Measurements from ENCODE around the gene VTI1A. TPM values are rescaled to one million over a fixed set of nuclear protein-coding genes. Genes with fewer than 3 reads are reported as not detected.
A peak's percentile ranks its signal among the peaks of the same experiment; 100 is the strongest.
"Not testable (repeated sequence)": the region's sequence is repeated elsewhere in the genome, so short reads cannot be mapped to it uniquely, and the experiment has no call there.

The VTI1A gene
- 100 to 1,000 TPM in 1 of 2 donors, 10 to 100 TPM in 1; 71.6 to 139 TPM for total RNA-seq

DNA sequence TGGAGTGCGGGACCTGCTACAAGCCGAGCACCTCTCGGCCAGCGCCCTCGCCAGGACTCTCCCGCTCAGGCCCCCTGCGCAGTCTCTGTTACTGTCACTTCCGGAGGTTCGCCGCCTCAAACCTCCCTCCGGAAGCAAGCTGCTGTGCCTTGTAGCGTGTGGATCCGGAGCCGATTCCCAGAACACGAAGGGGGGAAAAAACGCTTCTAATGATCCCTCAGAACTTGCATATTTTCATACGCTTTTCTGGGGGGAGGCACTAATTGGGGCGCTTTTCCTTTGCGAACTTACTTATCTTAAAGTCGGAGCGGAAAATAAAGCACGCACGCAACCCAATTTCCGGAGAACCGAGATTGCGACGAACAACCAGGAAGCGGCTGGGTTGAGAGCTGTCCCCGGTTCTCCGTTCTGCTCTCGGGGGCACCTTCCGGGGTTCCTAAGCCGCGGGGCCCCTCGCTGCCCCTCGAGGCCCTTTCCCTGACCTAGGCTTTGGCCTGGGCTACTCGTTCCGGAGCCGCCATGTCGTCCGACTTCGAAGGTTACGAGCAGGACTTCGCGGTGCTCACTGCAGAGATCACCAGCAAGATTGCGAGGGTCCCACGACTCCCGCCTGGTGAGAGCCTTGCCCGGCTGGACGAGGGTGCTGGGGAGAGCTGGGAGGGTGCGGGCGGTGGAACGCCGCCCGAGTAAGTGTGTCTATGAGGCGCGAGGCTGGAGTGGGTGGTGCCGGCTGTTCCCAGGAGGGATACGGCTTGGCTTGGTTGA lies at the start of gene VTI1A, which contains the start of gene ZDHHC6:
VTI1A (plus strand) TSS at position 361 of the 765 bp plus-strand sequence; CDS start at position 520, 159 bp downstream.
ZDHHC6 (minus strand) TSS at position 60 of the 765 bp plus-strand sequence. CDS start 1,478 bp downstream, outside the sequence.
- H3K27ac ChIP-seq, result peak within 1 kb of the TSS; percentile 87 to 93
- no peaks in the 10 kb centered on the region for H3K36me3 ChIP-seq
- TF ChIP-seq, protein P1, sequence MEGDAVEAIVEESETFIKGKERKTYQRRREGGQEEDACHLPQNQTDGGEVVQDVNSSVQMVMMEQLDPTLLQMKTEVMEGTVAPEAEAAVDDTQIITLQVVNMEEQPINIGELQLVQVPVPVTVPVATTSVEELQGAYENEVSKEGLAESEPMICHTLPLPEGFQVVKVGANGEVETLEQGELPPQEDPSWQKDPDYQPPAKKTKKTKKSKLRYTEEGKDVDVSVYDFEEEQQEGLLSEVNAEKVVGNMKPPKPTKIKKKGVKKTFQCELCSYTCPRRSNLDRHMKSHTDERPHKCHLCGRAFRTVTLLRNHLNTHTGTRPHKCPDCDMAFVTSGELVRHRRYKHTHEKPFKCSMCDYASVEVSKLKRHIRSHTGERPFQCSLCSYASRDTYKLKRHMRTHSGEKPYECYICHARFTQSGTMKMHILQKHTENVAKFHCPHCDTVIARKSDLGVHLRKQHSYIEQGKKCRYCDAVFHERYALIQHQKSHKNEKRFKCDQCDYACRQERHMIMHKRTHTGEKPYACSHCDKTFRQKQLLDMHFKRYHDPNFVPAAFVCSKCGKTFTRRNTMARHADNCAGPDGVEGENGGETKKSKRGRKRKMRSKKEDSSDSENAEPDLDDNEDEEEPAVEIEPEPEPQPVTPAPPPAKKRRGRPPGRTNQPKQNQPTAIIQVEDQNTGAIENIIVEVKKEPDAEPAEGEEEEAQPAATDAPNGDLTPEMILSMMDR (IDR thresholded peaks at IDR 0.05), result no peak
- ATAC-seq (ENCODE audit: insufficient number of reproducible peaks, low FRiP score, low read depth) (peak; percentile 81), DNase-seq (ENCODE audit: low spot score) (peak; percentile 49)
- peaks cover 19 to 32% of the 10 kb centered on the region in 2 donors for H3K4me1 ChIP-seq (ENCODE audit: control insufficient read depth in 1 of 2, low read depth in 2 of 2)
- no peaks in the 10 kb centered on the region for H3K27me3 ChIP-seq (replicated peaks; ENCODE audit: insufficient read depth)
- no peaks in the 10 kb centered on the region for H3K9me3 ChIP-seq
- peak within 1 kb of the TSS; percentile 95 for H3K4me3 ChIP-seq

DNA sequence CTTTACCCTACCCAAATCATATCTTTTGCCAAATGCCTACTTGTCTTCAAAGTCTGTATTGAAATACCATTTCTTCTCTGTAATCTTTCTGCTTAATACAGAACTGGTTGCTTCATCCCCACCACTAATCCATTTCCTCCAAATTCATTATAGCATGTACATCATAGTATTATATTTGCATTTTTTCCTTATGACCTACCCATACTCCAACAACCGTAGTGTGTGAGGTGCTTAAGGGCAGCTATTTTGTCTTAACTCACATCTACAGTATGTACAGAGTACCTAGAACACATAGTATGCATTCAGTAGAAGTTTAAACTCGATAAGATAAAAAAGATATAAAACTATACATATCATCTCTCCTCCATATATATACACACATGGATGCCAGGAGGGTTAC lies 49.4 kb upstream of the VTI1A start:
- H3K27me3 ChIP-seq (replicated peaks; ENCODE audit: insufficient read depth), result no peaks in the 10 kb centered on the region
- no peak overlapping the region for H3K4me3 ChIP-seq
- no peaks in the 10 kb centered on the region for H3K9me3 ChIP-seq
- DNase-seq (ENCODE audit: low spot score) (no peak), ATAC-seq (ENCODE audit: insufficient number of reproducible peaks, low FRiP score, low read depth) (no peak)
- H3K27ac ChIP-seq, result no peak overlapping the region
- TF ChIP-seq, protein P1 (IDR thresholded peaks at IDR 0.05), result no peak
- no peaks in the 10 kb centered on the region for H3K36me3 ChIP-seq
- no peaks in the 10 kb centered on the region for H3K4me1 ChIP-seq (ENCODE audit: control insufficient read depth in 1 of 2, low read depth in 2 of 2)

DNA sequence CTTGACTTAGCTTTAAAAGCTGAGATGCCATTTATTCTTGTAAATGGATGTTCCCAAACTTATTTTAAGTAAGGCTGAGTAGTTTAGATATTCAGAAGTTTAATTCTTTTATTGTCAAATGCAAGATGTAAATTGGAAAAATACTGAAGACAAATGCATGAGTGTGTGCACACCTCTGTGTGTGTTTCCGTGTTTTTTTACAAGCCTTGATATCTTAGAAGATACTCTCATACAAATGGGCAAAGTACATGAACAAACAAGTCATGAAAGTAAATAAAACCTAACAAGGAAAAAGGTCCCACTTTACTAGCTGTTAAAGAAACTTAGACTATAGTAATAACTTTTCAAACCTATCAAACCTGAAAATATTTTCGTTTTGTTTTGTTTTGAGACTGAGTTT lies 44.1 kb upstream of the VTI1A start:
- no peak overlapping the region for H3K27ac ChIP-seq
- H3K27me3 ChIP-seq (replicated peaks; ENCODE audit: insufficient read depth), result no peaks in the 10 kb centered on the region
- no peaks in the 10 kb centered on the region for H3K4me1 ChIP-seq (ENCODE audit: control insufficient read depth in 1 of 2, low read depth in 2 of 2)
- TF ChIP-seq, protein P1 (IDR thresholded peaks at IDR 0.05), result no peak
- no peak for DNase-seq (ENCODE audit: low spot score)
- no peak overlapping the region for H3K4me3 ChIP-seq
- H3K36me3 ChIP-seq, result no peaks in the 10 kb centered on the region
- no peaks in the 10 kb centered on the region for H3K9me3 ChIP-seq
- ATAC-seq (ENCODE audit: insufficient number of reproducible peaks, low FRiP score, low read depth), result no peak

DNA sequence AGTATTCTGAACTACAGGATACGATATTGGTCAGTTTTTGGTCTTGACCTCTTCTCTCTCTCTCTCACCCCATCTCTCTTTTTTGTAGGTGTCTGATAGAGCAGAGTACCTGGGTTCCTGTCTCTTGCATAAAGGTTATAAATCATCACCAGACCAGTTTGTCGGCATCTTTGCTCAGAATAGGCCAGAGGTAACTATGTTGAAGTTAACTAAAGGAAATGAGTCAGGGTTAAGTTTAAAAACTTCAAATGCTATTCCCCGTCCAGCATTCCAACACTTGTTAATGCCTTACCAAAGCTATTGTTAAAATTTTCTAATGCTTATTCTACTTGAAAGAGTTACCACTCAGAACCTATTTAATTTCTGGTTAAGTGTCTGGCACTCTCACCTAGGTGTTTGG lies 42.4 kb upstream of the VTI1A start:
- no peak overlapping the region for H3K4me3 ChIP-seq
- DNase-seq (ENCODE audit: low spot score), result no peak
- no peak overlapping the region for H3K27ac ChIP-seq
- ATAC-seq (ENCODE audit: insufficient number of reproducible peaks, low FRiP score, low read depth), result no peak
- no peaks in the 10 kb centered on the region for H3K36me3 ChIP-seq
- no peaks in the 10 kb centered on the region for H3K27me3 ChIP-seq (replicated peaks; ENCODE audit: insufficient read depth)
- H3K4me1 ChIP-seq (ENCODE audit: control insufficient read depth in 1 of 2, low read depth in 2 of 2), result no peaks in the 10 kb centered on the region
- TF ChIP-seq, protein P1 (IDR thresholded peaks at IDR 0.05), result no peak
- no peaks in the 10 kb centered on the region for H3K9me3 ChIP-seq

DNA sequence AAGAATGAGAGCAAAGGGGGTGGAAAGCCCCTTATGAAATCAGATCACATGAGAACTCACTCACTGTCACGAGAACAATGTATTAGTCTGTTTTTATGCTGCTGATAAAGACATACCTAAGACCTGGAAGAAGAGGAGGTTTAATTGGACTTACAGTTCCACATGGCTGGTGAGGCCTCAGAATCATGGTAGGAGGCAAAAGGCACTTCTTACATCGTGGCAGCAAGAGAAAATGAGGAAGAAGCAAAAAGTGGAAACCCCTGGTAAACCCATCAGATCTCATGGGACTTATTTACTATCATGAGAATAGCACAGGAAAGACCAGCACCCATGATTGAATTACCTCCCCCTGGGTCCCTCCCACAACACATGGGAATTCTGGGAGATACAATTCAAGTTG lies 40.2 kb upstream of the VTI1A start:
- not testable (repeated sequence) for DNase-seq (ENCODE audit: low spot score); H3K27ac ChIP-seq; H3K36me3 ChIP-seq; H3K4me3 ChIP-seq; H3K4me1 ChIP-seq (ENCODE audit: control insufficient read depth in 1 of 2, low read depth in 2 of 2); H3K9me3 ChIP-seq; H3K27me3 ChIP-seq (replicated peaks; ENCODE audit: insufficient read depth); ATAC-seq (ENCODE audit: insufficient number of reproducible peaks, low FRiP score, low read depth)

Measured in thoracic aorta (tissue), 2 donors.